GM23248 (cell line): ENCODE results near the gene PPIA. TPM values are rescaled to one million over a fixed set of nuclear protein-coding genes. Genes with fewer than 3 reads are reported as not detected.
"Not testable (repeated sequence)": the region's sequence is repeated elsewhere in the genome, so short reads cannot be mapped to it uniquely, and the experiment has no call there.

Source experiments
- DNase-seq: peaks from one replicate; pipeline ENCODE4 v3.0.0-alpha.2; 2015
- H2AFZ ChIP-seq: fragments of 200-600 bp; sonication (generic); 2 replicates; pipeline ENCODE4 v1.6.1; 2016; ENCODE audit warnings: antibody characterized with exemption
- H3F3A ChIP-seq: fragments of 200-600 bp; sonication (generic); 2 replicates; pipeline ENCODE4 v1.6.1; 2016; ENCODE audit warnings: mild to moderate bottlenecking, antibody characterized with exemption, mixed run types; ENCODE audit not compliant: insufficient read depth
- H3K27ac ChIP-seq: fragments of 200-600 bp; sonication (generic); 2 replicates; pipeline ENCODE4 v1.5.1; 2016; ENCODE audit warnings: mild to moderate bottlenecking
- H3K27me3 ChIP-seq: fragments of 200-600 bp; sonication (generic); replicated peaks from 2 replicates; pipeline ENCODE4 v1.6.1; 2016; ENCODE audit warnings: mild to moderate bottlenecking; ENCODE audit not compliant: insufficient read depth
- H3K36me3 ChIP-seq: fragments of 200-600 bp; sonication (generic); 2 replicates; pipeline ENCODE4 v1.6.1; 2016; ENCODE audit warnings: low read depth, mild to moderate bottlenecking
- H3K4me1 ChIP-seq: fragments of 200-600 bp; sonication (generic); 2 replicates; pipeline ENCODE4 v1.6.1; 2016; ENCODE audit warnings: mild to moderate bottlenecking; ENCODE audit not compliant: insufficient read depth
- H3K4me2 ChIP-seq: fragments of 200-600 bp; sonication (generic); one replicate; pipeline ENCODE4 v1.6.1; 2016; ENCODE audit warnings: mild to moderate bottlenecking; ENCODE audit not compliant: unreplicated experiment
- H3K4me3 ChIP-seq: fragments of 200-600 bp; sonication (generic); 2 replicates; pipeline ENCODE4 v1.5.1; 2016; ENCODE audit warnings: mild to moderate bottlenecking
- H3K79me2 ChIP-seq: fragments of 200-600 bp; sonication (generic); 2 replicates; pipeline ENCODE4 v1.6.1; 2016; ENCODE audit warnings: mild to moderate bottlenecking; ENCODE audit not compliant: insufficient read depth
- H3K9ac ChIP-seq: fragments of 200-600 bp; sonication (generic); 2 replicates; pipeline ENCODE4 v1.6.1; 2016; ENCODE audit warnings: mild to moderate bottlenecking
- H3K9me2 ChIP-seq: fragments of 200-600 bp; sonication (generic); 2 replicates; pipeline ENCODE4 v1.6.1; 2016; ENCODE audit warnings: mixed run types, mild to moderate bottlenecking, moderate library complexity; ENCODE audit not compliant: insufficient read depth
- H3K9me3 ChIP-seq: fragments of 200-600 bp; sonication (generic); one replicate; pipeline ENCODE4 v1.6.1; 2017; ENCODE audit warnings: low read depth
- H4K20me1 ChIP-seq: fragments of 200-600 bp; sonication (generic); 2 replicates; pipeline ENCODE4 v1.6.0; 2016; ENCODE audit not compliant: insufficient read depth
- EZH2 ChIP-seq: fragments of 200-600 bp; sonication (generic); IDR thresholded peaks from 2 replicates; pipeline ENCODE4 v1.6.1; 2018; ENCODE audit warnings: antibody characterized with exemption, mild to moderate bottlenecking; ENCODE audit not compliant: insufficient read depth, poor library complexity, severe bottlenecking
- EZH2phosphoT487 ChIP-seq: fragments of 200-600 bp; sonication (generic); IDR thresholded peaks from 2 replicates; pipeline ENCODE4 v1.6.1; 2018; ENCODE audit warnings: antibody characterized with exemption, moderate library complexity, mild to moderate bottlenecking, low read depth; ENCODE audit not compliant: insufficient read depth
- WGBS, 2 experiments: methylation state at CpG; one replicate each; pipeline ENCODE4 v1.1.6; 2015 to 2017; ENCODE audit warnings: low lambda C conversion rate in 2 of 2, low coverage in 1 of 2; ENCODE audit errors: missing lambda C conversion rate in 2 of 2; 5-methylcytosine and 5-hydroxymethylcytosine counted together
- in situ Hi-C: fragments of 300-500 bp; cut with MboI; formaldehyde crosslinking; loops from 2 replicates; pipeline ENCODE4 v1.15.0; 2020
- polyA plus RNA-seq: library from polyadenylated mRNA; unstranded; fragments of >200 nt; fragmentation: Nextera tagmentation; extraction: Ambion mirVana; gene quantifications from 2 replicates; pipeline ENCODE4 v1.2.1, GENCODE V29; 2016
- total RNA-seq: library from RNA; depleted of rRNA; stranded (reverse); fragments of >200 nt; shearing (Covaris generic); gene quantifications from 2 replicates; pipeline ENCODE4 v1.2.3, GENCODE V29; 2014

Gene PPIA
- total and polyA plus RNA-seq, 2 experiments from 2014 or later: 2,752 to 3,141 TPM

DNA sequence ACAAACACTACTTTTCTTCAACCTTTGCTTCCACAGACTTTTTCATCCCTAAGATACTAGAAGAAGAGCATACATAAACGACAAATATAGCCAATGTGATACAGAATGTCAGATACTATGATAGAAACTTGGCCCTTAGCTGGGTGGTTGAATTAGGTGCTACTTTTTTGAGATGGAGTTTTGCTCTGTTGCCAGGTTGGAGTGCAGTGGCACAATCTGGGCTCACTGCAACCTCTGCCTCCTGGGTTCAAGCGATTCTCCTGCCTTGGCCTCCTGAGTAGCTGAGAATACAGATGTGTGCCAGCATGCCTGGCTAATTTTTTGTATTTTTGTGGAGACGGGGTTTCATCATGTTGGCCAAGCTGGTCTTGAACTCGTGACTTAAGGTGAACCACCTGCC, 3.5 kb downstream of the PPIA start:
- Histone ChIP-seq H3K36me3 (peaks cover 50% of the 10 kb centered on the region), H3K27me3 (no peaks in the 10 kb centered on the region), H3K27ac (no peak overlapping the region), H3K4me2 (peak overlapping the region; percentile 85), H3K4me1 (peaks cover 17% of the 10 kb centered on the region), H3F3A (peaks cover 65% of the 10 kb centered on the region), H2AFZ (no peak overlapping the region), H3K79me2 (peaks cover 55% of the 10 kb centered on the region), H3K9ac (no peak overlapping the region), H3K4me3 (no peak overlapping the region), H4K20me1 (peaks cover 20% of the 10 kb centered on the region; the same call in 1 of the 2 replicates), H3K9me2 (no peaks in the 10 kb centered on the region), H3K9me3 (no peaks in the 10 kb centered on the region)
- in situ Hi-C loops: no loop called here
- 68 to 76% methylated on average over 4 of the region's 4 CpGs for WGBS, 2 experiments
- DNase-seq: no peak
- no peak for TF ChIP-seq EZH2phosphoT487

DNA sequence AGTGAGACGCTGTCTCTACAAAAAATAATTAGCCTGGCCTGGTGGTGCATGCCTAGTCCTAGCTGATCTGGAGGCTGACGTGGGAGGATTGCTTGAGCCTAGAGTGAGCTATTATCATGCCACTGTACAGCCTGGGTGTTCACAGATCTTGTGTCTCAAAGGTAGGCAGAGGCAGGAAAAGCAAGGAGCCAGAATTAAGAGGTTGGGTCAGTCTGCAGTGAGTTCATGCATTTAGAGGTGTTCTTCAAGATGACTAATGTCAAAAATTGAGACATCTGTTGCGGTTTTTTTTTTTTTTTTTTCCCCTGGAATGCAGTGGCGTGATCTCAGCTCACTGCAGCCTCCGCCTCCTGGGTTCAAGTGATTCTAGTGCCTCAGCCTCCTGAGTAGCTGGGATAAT, 5.4 kb downstream of the PPIA start:
- no peak for TF ChIP-seq EZH2phosphoT487
- TF ChIP-seq EZH2: no peak
- DNase-seq: peak; percentile 69
- Histone ChIP-seq H3F3A (peaks cover 77% of the 10 kb centered on the region), H4K20me1 (peaks cover 20% of the 10 kb centered on the region; the same call in 1 of the 2 replicates), H3K4me2 (peak overlapping the region; percentile 0), H3K9me2 (no peaks in the 10 kb centered on the region), H3K4me3 (no peak overlapping the region), H3K27ac (peak overlapping the region; percentile 53), H2AFZ (no peak overlapping the region), H3K9ac (no peak overlapping the region), H3K4me1 (peaks cover 17% of the 10 kb centered on the region), H3K27me3 (no peaks in the 10 kb centered on the region), H3K79me2 (peaks cover 41% of the 10 kb centered on the region), H3K36me3 (peaks cover 50% of the 10 kb centered on the region), H3K9me3 (no peaks in the 10 kb centered on the region)
- in situ Hi-C loops: no loop called here
- WGBS, 2 experiments: 63 to 64% methylated on average over 5 of the region's 5 CpGs

DNA sequence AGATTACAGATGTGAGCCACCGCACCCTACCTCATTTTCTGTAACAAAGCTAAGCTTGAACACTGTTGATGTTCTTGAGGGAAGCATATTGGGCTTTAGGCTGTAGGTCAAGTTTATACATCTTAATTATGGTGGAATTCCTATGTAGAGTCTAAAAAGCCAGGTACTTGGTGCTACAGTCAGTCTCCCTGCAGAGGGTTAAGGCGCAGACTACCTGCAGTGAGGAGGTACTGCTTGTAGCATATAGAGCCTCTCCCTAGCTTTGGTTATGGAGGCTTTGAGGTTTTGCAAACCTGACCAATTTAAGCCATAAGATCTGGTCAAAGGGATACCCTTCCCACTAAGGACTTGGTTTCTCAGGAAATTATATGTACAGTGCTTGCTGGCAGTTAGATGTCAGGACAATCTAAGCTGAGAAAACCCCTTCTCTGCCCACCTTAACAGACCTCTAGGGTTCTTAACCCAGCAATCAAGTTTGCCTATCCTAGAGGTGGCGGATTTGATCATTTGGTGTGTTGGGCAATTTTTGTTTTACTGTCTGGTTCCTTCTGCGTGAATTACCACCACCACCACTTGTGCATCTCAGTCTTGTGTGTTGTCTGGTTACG, 6.0 kb downstream of the PPIA start:
- no peaks in the 10 kb centered on the region for H3K9me3 ChIP-seq
- H3K27ac ChIP-seq: peak overlapping the region; percentile 53

DNA sequence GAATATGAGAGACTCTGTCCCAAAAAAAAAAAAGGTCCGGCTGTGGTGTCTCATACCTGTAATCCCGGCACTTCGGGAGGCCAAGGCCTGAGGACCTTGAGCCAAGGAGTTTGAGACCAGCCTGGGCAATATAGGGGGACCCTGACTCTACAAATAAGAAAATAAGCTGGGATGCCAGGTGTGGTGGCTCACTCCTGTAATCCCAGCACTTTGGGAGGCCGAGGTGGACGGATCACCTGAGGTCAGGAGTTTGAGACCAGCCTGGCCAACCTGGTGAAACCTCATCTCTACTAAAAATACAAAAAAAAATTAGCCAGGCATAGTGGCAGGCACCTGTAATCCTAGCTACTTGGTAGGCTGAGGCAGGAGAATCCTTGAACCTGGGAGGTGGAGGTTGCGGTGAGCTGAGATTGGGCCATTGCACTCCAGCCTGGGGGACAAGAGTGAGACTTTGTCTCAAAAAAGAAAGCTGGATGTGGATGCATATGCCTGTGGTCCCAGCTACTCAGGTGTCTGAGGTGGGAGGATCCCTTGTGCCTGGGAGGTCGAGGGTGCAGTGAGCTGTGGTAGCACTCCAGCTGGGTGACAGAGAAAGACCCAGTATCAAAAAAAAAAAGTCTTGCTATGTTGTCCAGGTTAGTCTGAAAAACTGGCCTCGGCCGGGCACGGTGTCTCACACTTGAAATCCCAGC, 7.5 kb downstream of the PPIA start:
- peaks cover 61% of the 10 kb centered on the region for H3F3A ChIP-seq
- DNase-seq, in situ Hi-C loops, H2AFZ ChIP-seq, H3K9me2 ChIP-seq, H3K9me3 ChIP-seq, H3K27me3 ChIP-seq, H3K4me3 ChIP-seq, H3K4me2 ChIP-seq, H3K9ac ChIP-seq: not testable (repeated sequence)
- H3K79me2 ChIP-seq: peaks cover 20% of the 10 kb centered on the region
- H4K20me1 ChIP-seq: peaks cover 17% of the 10 kb centered on the region; the same call in 1 of the 2 replicates
- peaks cover 47% of the 10 kb centered on the region for H3K36me3 ChIP-seq
- 90 to 91% methylated on average over 10 of the region's 10 CpGs for WGBS, 2 experiments
- H3K4me1 ChIP-seq: peaks cover 11% of the 10 kb centered on the region
- H3K27ac ChIP-seq: peak overlapping the region; percentile 45; the same call in 1 of the 2 replicates

More for the DNA sequence above, 6.0 kb downstream of the PPIA start:
- 98% methylated on average over 5 of the region's 5 CpGs for WGBS, 2 experiments
- H3F3A ChIP-seq: peaks cover 76% of the 10 kb centered on the region
- peaks cover 34% of the 10 kb centered on the region for H3K79me2 ChIP-seq
- peaks cover 17% of the 10 kb centered on the region for H3K4me1 ChIP-seq
- no peaks in the 10 kb centered on the region for H3K27me3 ChIP-seq
- H3K36me3 ChIP-seq: peaks cover 50% of the 10 kb centered on the region
- H3K9me2 ChIP-seq: no peaks in the 10 kb centered on the region
- H3K9ac ChIP-seq: no peak overlapping the region
- no peak overlapping the region for H3K4me2 ChIP-seq
- no peak overlapping the region for H2AFZ ChIP-seq
- no peak for DNase-seq
- peaks cover 20% of the 10 kb centered on the region; the same call in 1 of the 2 replicates for H4K20me1 ChIP-seq
- no peak overlapping the region for H3K4me3 ChIP-seq
- no peak for TF ChIP-seq EZH2
- no peak for TF ChIP-seq EZH2phosphoT487
- in situ Hi-C loops: no loop called here
